HCT116 (cell line): ENCODE data around the gene RHBDF2. TPM values are rescaled to one million over a fixed set of nuclear protein-coding genes. Genes with fewer than 3 reads are reported as not detected.

Source experiments
- ATAC-seq: fragments of 200-7000 bp; cut with Tn5 transposase; 2 replicates; pipeline ENCODE4 v1.9.1; 2020; ENCODE audit warnings: mild to moderate bottlenecking, moderate library complexity
- BruUV-seq: library from RNA; stranded (reverse); fragments of 400-500 nt; replicated peaks from 2 replicates; lab custom pipeline; 2021; lab: Mats Ljungman, UMichigan
- CTCF ChIA-PET: fragments of 300-600 bp; sonication (Branson Sonifier 250); formaldehyde crosslinking; loops from one replicate; lab custom pipeline; 2021; ENCODE audit warnings: antibody characterized with exemption; lab: Charles Lee
- POLR2A ChIA-PET: fragments of 300-600, 350-600 bp; sonication (Branson Sonifier 250); formaldehyde crosslinking; loops from one replicate; lab custom pipeline; 2021; ENCODE audit warnings: antibody characterized with exemption; lab: Charles Lee
- RAD21 ChIA-PET, 2 experiments: fragments of 300-600 bp; sonication (Branson Sonifier 250); formaldehyde crosslinking; loops; one replicate each; lab custom pipeline; 2023; ENCODE audit warnings: low total read pairs in 2 of 2; ENCODE audit not compliant: uncharacterized antibody in 2 of 2, unreplicated experiment in 2 of 2, low non-redundant PET in 1 of 2; lab: Charles Lee
- DNase-seq: peaks from one replicate; pipeline ENCODE4 v3.0.0-alpha.2; 2010; ENCODE audit warnings: low read depth, low spot score
- H2AFZ ChIP-seq: fragments of 200-600 bp; shearing (Covaris generic), sonication (generic); 2 replicates; pipeline ENCODE4 v1.6.1; 2017; ENCODE audit warnings: low read depth, mixed run types, mixed read lengths, antibody characterized with exemption, low read length; ENCODE audit not compliant: poor library complexity, severe bottlenecking
- H3K27ac ChIP-seq: 2 replicates; pipeline ENCODE4 v1.5.1; 2012; ENCODE audit warnings: low read depth, low read length
- H3K27me3 ChIP-seq: fragments of 200-600 bp; sonication (generic); 2 replicates; pipeline ENCODE4 v1.6.1; 2016; ENCODE audit warnings: mixed run types, low read length, mixed read lengths; ENCODE audit not compliant: insufficient read depth
- H3K36me3 ChIP-seq, 2 experiments: fragments of 200-500 bp in 1 of 2; fragments of 200-600 bp in 1 of 2; sonication (Bioruptor generic) in 1 of 2; sonication (generic) in 1 of 2; 2 replicates each; pipeline versions ENCODE4 v1.5.1 to v1.6.1; 2014 to 2016; ENCODE audit warnings: low read length in 2 of 2, inconsistent platforms in 1 of 2, mixed read lengths in 1 of 2, mixed run types in 1 of 2; ENCODE audit not compliant: insufficient read depth in 2 of 2, control insufficient read depth in 1 of 2
- H3K4me1 ChIP-seq, 2 experiments: fragments of 200-600 bp in 1 of 2; sonication (generic) in 1 of 2; 2 replicates each; pipeline versions ENCODE4 v1.5.1 to v1.6.1; 2012 to 2017; ENCODE audit warnings: low read length in 2 of 2, inconsistent platforms in 1 of 2, mild to moderate bottlenecking in 1 of 2, mixed read lengths in 1 of 2, mixed run types in 1 of 2, moderate library complexity in 1 of 2; ENCODE audit not compliant: insufficient read depth in 2 of 2, control insufficient read depth in 1 of 2
- H3K4me2 ChIP-seq: fragments of 200-600 bp; sonication (generic); 2 replicates; pipeline ENCODE4 v1.6.1; 2017; ENCODE audit warnings: mixed run types, low read length, mixed read lengths
- H3K4me3 ChIP-seq, 2 experiments: fragments of 200-600 bp in 1 of 2; sonication (generic) in 1 of 2; replicated peaks in 1 of 2; 2 replicates each; pipeline ENCODE4 v1.5.1; 2011 to 2016; ENCODE audit warnings: low read length in 2 of 2, control low read depth in 1 of 2, low read depth in 1 of 2, mild to moderate bottlenecking in 1 of 2, mixed read lengths in 1 of 2, mixed run types in 1 of 2
- H3K79me2 ChIP-seq: fragments of 200-600 bp; sonication (generic); 2 replicates; pipeline ENCODE4 v1.6.1; 2017; ENCODE audit warnings: mild to moderate bottlenecking, mixed run types, low read length, moderate library complexity, mixed read lengths; ENCODE audit not compliant: insufficient read depth
- H3K9ac ChIP-seq: fragments of 200-600 bp; sonication (generic); 2 replicates; pipeline ENCODE4 v1.6.1; 2016; ENCODE audit warnings: low read length, mixed read lengths
- H3K9me2 ChIP-seq: fragments of 200-600 bp; sonication (generic), shearing (Covaris generic); 2 replicates; pipeline ENCODE4 v1.6.1; 2017; ENCODE audit warnings: mixed run types, mild to moderate bottlenecking, moderate library complexity; ENCODE audit not compliant: insufficient read depth
- H3K9me3 ChIP-seq, 2 experiments: fragments of 200-500 bp in 1 of 2; fragments of 200-600 bp in 1 of 2; sonication (Bioruptor generic) in 1 of 2; sonication (generic) in 1 of 2; 2 replicates each; pipeline ENCODE4 v1.6.1; 2014 to 2017; ENCODE audit warnings: low read length in 2 of 2, mixed read lengths in 2 of 2, inconsistent platforms in 1 of 2, low read depth in 1 of 2, mild to moderate bottlenecking in 1 of 2, mixed run types in 1 of 2, moderate library complexity in 1 of 2; ENCODE audit not compliant: control insufficient read depth in 1 of 2, insufficient read depth in 1 of 2
- H4K20me1 ChIP-seq: fragments of 200-600 bp; sonication (generic), shearing (Covaris generic); 2 replicates; pipeline ENCODE4 v1.6.1; 2017; ENCODE audit warnings: mixed run types, mild to moderate bottlenecking, moderate library complexity; ENCODE audit not compliant: insufficient read depth
- CTCF ChIP-seq, 3 experiments: fragments of 200-600 bp in 1 of 3; sonication (generic) in 1 of 3; IDR thresholded peaks in 2 of 3; conservative IDR thresholded peaks in 1 of 3; 2 replicates each; pipeline ENCODE4 v1.5.1; 2012 to 2017; ENCODE audit warnings: low read depth in 2 of 3, low read length in 2 of 3, antibody characterized with exemption in 1 of 3, borderline replicate concordance in 1 of 3, control low read depth in 1 of 3, mild to moderate bottlenecking in 1 of 3, mixed read lengths in 1 of 3, mixed run types in 1 of 3, moderate library complexity in 1 of 3; ENCODE audit not compliant: insufficient read depth in 1 of 3
- EZH2 ChIP-seq: fragments of 200-600 bp; sonication (generic); IDR thresholded peaks from 2 replicates; pipeline ENCODE4 v1.6.1; 2017; ENCODE audit warnings: antibody characterized with exemption, mixed run types
- ZNF274 ChIP-seq: fragments of 200-500 bp; sonication (Bioruptor generic); IDR thresholded peaks from 2 replicates; pipeline ENCODE4 v1.6.1; 2014; ENCODE audit warnings: mild to moderate bottlenecking, low read depth, low read length, inconsistent platforms
- intact Hi-C: fragments of 100-400 bp; cut with micrococcal nuclease; formaldehyde crosslinking; loops from 2 replicates; pipeline ENCODE4 v1.10.0; 2022
- total RNA-seq: library from RNA; stranded (reverse); gene quantifications from one replicate; pipeline ENCODE4 v1.2.1, GENCODE V29; 2021; ENCODE audit not compliant: unreplicated experiment

Gene RHBDF2
- total RNA-seq, 1 experiment from 2014 or later, result 61.1 TPM

- no peak for ATAC-seq
- no peak overlapping the region for H3K27ac ChIP-seq
- H3K9me2 ChIP-seq, result no peaks in the 10 kb centered on the region
- TF ChIP-seq ZNF274, result no peak
- TF ChIP-seq CTCF (IDR thresholded peaks at IDR 0.05 in 2 of 3, conservative IDR thresholded peaks at IDR 0.05 in 1 of 3; ENCODE audit: borderline replicate concordance in 1 of 3, insufficient read depth in 1 of 3, low read depth in 2 of 3, low read length in 2 of 3), result peak in 2 of 3 experiments; percentile 20 to 39; a peak in 3 of 6 replicates
- TF ChIP-seq EZH2, result no peak
- H3K4me1 ChIP-seq, result peaks cover 21 to 39% of the 10 kb centered on the region in 2 experiments
- H2AFZ ChIP-seq, result no peak overlapping the region
- H4K20me1 ChIP-seq, result peaks cover 4% of the 10 kb centered on the region; the same call in 1 of the 2 replicates
- no peaks in the 10 kb centered on the region; a peak in 1 of 4 replicates for H3K36me3 ChIP-seq
- DNase-seq, result no peak
- no TSS peak for BruUV-seq
- no peak overlapping the region for H3K4me3 ChIP-seq
- H3K9me3 ChIP-seq, result no peaks in the 10 kb centered on the region
- CTCF ChIA-PET, result interaction anchor here (0.8 to 9.5 kb wide), 4 partner anchors 18 to 120 kb away, joined by 3 to 100 read pairs (median 4); partner anchors contain the start of gene SPHK1
- no peak overlapping the region for H3K4me2 ChIP-seq
- RAD21 ChIA-PET, result interaction anchor here (0.7 to 0.9 kb wide), 2 partner anchors 46 to 54 kb away, joined by 3 to 4 read pairs; no protein-coding TSS in a partner anchor
- POLR2A ChIA-PET, result interaction anchor here (1.4 kb wide), 1 partner anchor 46 kb away, joined by 3 read pairs; no protein-coding TSS in a partner anchor
- H3K79me2 ChIP-seq, result peaks cover 19% of the 10 kb centered on the region
- intact Hi-C loops, result loop anchor here (5.0 kb wide), 1 partner anchor 202 kb away; no protein-coding TSS in a partner anchor
- H3K9ac ChIP-seq, result no peak overlapping the region
- H3K27me3 ChIP-seq, result no peaks in the 10 kb centered on the region
Measured at GRCh38 chr17:76504117-76504516, 2.9 kb upstream of the RHBDF2 start.
